Fibroblast of skin of scalp (primary cell): ENCODE data around the gene CRY2.

ENCODE experiments used
- DNase-seq: peaks from one replicate; pipeline ENCODE4 v3.0.0-alpha.2; 2013

The CRY2 gene

GRCh38 chr11:45879803-45880686 lies 32.8 kb downstream of the CRY2 start:
- DNase-seq, result no peak

DNA sequence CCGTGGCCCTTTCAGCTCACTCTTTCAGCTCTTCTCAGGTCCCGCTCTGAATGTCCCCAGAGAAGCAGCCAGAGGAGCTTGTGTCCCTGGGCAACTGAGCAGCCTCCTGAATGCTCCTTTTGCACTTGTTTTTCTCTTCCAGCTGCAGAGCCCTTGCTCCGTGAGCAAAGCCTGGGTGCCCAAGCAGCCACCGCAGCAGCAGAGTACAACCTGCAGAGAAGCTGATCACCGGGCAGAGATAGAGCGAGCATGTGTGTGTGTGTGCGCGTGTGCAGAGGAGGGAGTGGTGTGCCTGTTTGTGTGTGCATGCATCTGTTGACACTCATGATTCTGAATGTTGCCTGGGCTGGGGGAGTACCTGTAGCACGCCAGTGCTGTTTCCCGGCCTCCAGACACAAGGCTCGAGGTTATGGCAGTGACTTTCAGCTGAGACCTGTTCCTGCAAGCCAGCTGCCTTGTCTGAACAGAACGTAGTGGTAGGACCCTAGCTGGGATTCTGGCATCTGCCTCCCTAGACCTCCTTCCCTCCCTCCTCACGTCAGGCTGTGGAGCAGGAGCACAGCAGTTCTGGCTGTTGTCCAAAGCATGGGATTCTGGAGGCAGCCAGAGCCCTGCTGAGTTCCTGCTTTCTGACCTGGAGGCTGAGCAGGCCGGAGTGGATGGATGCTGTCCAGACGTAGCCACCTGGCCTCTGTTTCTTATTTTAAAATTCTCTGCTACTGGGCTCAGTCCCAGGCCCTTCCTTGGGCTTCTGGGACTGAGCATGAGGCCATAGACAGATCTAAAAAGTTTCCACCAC lies 33.7 kb downstream of the CRY2 start:
- no peak for DNase-seq

DNA sequence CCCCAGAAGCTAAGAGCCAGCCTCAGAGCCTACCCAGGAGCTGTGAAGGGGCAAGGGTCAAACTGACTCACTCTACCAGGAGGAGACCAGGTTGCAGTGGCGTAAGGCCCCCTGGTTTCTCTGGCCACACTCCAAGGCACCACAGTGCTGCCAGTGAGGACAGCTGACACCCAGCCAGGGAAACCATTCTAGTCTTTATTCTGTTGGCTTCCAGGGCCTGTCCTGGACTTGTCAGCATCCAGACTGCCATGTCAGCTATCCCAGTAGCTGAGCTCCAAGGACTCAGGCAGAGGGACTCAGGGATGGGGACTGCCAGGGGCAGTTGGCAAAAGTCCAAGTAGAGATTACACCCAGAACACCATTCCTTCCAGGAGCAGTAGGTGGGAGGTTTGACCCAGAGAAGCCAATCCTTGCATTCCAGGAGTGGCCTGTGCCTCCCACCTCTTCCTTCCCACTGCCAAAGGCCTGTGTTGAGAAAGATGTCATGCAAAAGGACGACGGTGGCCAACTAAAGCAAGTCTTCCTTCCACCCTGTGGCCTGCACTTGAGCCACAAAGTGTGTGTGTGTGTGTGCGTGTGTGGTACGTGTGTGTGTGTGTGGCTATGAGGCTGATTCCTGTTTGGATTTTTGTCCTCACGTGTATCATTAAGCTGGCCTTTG lies 34.6 kb downstream of the CRY2 start:
- DNase-seq, result no peak

GRCh38 chr11:45884596-45885185 lies 37.4 kb downstream of the CRY2 start:
- DNase-seq, result no peak

DNA sequence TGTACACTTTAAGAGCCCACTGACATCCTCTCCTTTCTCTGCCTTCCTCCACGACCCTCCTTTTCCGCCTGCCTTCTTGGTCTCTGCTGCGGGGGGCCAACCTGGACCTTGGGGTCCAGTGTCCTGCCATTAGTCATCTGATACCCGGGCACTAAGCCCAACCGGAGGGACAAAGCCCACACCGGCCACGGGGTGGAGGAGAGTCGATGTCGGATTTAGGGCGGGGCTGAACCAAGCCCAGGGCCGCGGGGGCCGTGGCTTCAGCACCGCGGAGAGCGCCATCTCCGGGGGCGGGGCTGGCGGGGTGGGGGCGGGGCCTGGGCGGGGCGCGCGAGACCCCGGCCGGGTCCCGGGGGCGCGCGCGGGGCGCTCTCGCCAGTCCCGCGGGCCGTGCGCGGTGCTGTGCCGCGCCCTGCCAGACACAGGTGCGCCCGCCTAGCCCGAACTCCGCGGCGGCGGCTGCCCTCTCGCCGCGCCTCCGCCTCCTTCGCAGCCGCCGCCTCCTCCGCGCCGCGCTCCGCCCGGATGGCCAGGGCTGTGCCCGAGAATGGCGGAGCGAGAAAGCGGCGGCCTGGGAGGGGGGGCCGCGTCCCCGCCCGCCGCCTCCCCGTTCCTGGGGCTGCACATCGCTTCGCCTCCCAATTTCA lies 38.1 kb downstream of the CRY2 start, which contains the start of gene MAPK8IP1:
MAPK8IP1 (plus strand) TSS at position 378 of the 647 bp plus-strand sequence; CDS start at position 548, 170 bp downstream.
- peak; percentile 31 for DNase-seq

GRCh38 chr11:45885921-45886721 lies 38.8 kb downstream of the CRY2 start:
- no peak for DNase-seq

DNA sequence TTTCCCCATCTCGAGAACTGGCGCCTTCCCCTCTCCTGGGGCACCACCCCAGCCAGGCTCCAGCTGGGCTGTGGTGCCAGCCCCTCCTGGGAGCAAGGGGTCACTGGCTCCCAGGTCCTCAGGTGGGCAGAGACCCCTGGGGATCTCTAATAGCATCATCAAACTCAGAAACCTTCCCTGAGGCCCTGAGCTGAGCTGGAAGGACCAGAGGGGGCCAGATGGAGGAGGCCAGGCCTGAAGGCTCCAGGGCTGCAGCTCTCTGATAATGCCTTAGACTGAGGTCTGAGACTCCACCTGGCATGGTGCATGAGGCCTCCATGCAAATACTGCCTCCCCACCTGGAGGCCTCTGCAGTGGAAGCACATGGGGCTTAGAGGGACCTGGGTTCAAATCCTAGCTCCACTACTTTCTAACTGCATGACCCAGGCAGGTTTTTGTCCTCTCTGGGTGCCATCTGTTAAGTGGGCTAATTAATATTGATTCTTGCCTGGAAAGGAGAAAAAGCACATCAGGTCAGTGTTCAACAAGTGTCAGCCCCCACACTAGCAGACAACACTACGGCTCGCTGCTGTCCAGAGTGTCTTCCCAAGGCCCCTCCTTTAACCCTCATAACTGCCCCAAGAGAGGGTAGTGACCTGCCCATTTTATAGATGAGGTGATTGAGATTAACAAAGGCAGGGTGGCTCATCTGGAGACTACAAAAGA lies 39.7 kb downstream of the CRY2 start:
- no peak for DNase-seq

GRCh38 chr11:45887587-45887986 lies 40.3 kb downstream of the CRY2 start:
- no peak for DNase-seq

DNA sequence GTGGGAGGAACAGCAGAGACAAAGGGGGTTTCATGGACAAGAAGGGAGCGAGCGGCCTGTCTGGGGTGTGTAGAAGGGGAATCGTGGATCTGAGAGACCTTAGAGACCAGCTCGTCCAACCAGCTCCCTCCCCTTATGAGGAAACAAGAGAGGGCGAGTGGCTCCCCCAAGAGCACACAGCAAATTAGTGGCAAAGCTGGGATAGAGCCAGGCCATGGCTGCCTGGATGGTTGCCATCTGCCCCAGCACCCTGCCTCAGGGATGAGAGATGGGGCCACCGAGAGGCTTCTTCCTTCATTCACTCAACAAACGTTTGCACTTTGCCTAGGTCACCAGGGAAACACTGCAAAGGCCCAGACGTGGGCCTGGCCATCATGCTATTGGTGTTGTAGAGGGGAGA lies 42.3 kb downstream of the CRY2 start:
- DNase-seq, result no peak

- DNase-seq, result no peak
Observed at GRCh38 chr11:45889966-45890365, 42.7 kb downstream of the CRY2 start.

DNA sequence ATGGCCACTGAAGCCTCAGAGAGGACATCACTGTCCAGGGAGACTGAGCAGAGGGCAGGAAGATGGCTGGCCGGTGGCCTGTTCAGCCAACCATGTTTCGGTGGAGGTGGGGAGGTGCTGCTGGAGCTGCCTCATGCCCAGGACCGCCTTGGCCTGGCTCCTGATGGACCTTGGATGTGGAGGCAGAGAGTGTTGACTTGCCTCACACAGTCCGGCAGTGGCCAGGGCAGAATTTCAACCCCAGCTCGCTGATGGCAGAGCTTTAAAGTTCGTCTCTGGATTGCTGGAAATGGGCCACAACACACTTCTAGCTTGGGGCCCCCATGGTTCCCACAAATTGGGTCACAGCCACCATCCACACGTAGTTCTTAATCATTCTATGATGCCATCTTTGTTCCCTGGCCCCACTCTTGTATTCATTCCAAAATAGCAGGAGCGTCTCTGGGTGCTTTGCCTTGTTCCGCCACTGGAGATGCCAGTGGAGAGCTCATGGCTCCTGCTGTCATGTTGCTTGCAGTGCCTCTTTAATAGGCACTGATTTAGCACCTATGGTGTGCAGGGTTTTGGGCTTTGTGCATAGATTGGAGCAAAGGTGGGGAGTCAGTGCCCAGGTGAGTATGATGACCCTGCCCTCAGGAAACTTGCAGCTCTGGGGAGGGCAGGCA lies 43.7 kb downstream of the CRY2 start:
- DNase-seq, result no peak

- no peak for DNase-seq
Observed at GRCh38 chr11:45892856-45893255, 45.6 kb downstream of the CRY2 start.

DNA sequence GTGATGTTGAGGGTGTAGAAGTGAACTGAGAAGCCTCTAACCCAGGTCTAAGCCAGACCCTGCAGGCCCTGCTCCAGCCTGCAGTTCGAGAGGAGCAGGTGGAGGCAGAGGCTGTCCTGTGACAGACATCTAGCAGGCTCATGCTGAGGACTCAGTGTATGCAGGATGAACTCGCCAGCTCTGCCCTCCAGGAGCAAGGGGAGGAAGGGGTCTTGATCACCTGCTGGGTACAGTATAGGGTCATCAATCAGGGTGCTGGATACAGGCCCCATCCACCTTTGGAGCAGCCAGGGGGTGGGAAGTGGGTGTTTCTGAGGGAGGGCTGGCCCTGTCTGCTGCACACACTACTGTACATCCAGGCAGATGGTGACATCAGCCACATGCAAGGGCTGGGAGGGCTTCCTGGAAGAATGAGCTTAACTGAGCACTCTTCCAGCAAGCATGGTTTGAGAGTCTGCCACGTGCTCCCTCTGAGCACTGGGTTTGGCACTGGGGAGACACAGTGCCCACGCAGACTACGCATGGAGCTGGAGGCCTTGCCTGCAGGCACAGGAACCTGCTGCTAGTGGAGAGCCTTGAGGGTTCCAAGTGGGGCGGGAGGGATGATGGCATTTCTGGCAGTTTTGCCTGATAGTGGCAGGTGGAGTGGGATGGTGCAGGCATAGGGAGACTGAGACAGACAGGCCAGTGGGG lies 47.4 kb downstream of the CRY2 start:
- no peak for DNase-seq

- no peak for DNase-seq
Observed at GRCh38 chr11:45895553-45896259, 48.4 kb downstream of the CRY2 start.

- DNase-seq, result no peak
Observed at GRCh38 chr11:45896422-45896984, 49.2 kb downstream of the CRY2 start.

- no peak for DNase-seq
Observed at GRCh38 chr11:45897556-45897955, 50.3 kb downstream of the CRY2 start.

- no peak for DNase-seq
Observed at GRCh38 chr11:45899086-45899447, 51.8 kb downstream of the CRY2 start.

DNA sequence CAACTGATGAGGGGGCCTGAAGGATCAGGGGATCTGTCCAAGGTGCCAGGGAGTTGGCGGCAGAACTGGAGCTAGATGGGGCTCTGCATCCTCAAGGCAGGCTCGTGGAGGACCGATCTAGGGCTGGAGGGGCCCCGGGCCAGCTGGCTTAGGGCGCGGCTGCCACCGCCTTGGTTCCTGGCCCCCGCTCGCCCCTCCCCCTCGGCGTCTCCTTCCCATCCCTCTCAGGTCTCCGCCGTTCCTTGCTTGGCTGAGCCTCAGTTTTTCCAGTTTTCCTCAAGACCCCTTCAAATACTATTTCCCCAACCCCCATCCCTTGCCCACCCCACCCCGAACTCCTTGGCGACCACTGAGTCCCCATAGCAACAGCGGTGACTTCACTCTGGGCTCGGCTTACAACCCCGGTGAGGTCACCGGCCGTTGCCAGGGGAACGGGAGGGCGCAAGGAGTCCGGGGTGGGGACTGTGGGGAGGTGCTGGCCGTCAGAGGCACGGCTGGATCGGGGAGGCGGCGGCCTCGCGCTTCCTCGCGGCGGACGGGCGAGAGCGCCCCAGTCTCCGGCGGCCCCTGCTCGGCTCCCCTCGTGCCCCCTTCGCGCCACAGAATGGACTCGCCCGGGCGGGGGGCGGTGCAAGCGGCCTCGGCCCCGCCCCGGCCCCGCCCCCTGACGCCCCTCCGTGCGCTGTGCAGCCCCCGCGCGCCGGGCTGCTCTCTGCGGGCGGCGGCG lies 52.3 kb downstream of the CRY2 start:
- peak; percentile 87 for DNase-seq
